Bronchial epithelial cell (primary cell): Measurements from ENCODE around the gene GCH1. TPM values are rescaled to one million over a fixed set of nuclear protein-coding genes. Genes with fewer than 3 reads are reported as not detected.
"Not testable (repeated sequence)": the region's sequence is repeated elsewhere in the genome, so short reads cannot be mapped to it uniquely, and the experiment has no call there.

ENCODE experiments used
- DNase-seq: peaks from one replicate; pipeline ENCODE4 v3.0.0-alpha.2; 2010; ENCODE audit warnings: low read depth
- FAIRE-seq: peaks from 2 replicates; lab custom pipeline; 2011; peaks lifted over from hg19 to GRCh38; lab: Jason Lieb, UNC
- H3K27me3 ChIP-seq: 2 replicates; pipeline ENCODE4 v1.5.1; 2011; ENCODE audit warnings: low read length; ENCODE audit not compliant: control insufficient read depth, insufficient read depth
- H3K36me3 ChIP-seq: 2 replicates; pipeline ENCODE4 v1.5.1; 2011; ENCODE audit warnings: low read length; ENCODE audit not compliant: control insufficient read depth, insufficient read depth
- H3K4me3 ChIP-seq: 2 replicates; pipeline ENCODE4 v1.5.1; 2011; ENCODE audit warnings: mild to moderate bottlenecking, low read depth, low read length, control low read depth
- CTCF ChIP-seq: IDR thresholded peaks from 2 replicates; pipeline ENCODE4 v1.5.1; 2011; ENCODE audit warnings: mild to moderate bottlenecking, moderate library complexity, low read length, control low read depth, inconsistent platforms; ENCODE audit not compliant: insufficient read depth, severe bottlenecking
- total RNA-seq: library from RNA; depleted of rRNA; stranded (reverse); fragments of >200 nt; gene quantifications from 2 replicates; pipeline ENCODE4 v1.2.1, GENCODE V29; 2014

GCH1 gene
- total RNA-seq, 1 donor from 2014 or later: 9.0 TPM

- DNase-seq (no peak), FAIRE-seq (no peak)
- H3K36me3 ChIP-seq: no peaks in the 10 kb centered on the region
- H3K27me3 ChIP-seq: no peaks in the 10 kb centered on the region
- TF ChIP-seq CTCF: no peak
- H3K4me3 ChIP-seq: no peak overlapping the region
Observed at GRCh38 chr14:54929556-54929955, 26.9 kb upstream of the GCH1 start.

GRCh38 chr14:54928216-54928615 is 25.6 kb upstream of the GCH1 start:
- Histone ChIP-seq H3K27me3 (no peaks in the 10 kb centered on the region), H3K4me3 (no peak overlapping the region), H3K36me3 (no peaks in the 10 kb centered on the region)
- no peak for DNase-seq
- no peak for TF ChIP-seq CTCF
- no peak for FAIRE-seq

- FAIRE-seq: no peak
- DNase-seq: no peak
- Histone ChIP-seq H3K36me3 (no peaks in the 10 kb centered on the region), H3K27me3 (no peaks in the 10 kb centered on the region), H3K4me3 (no peak overlapping the region)
- no peak for TF ChIP-seq CTCF
Observed at GRCh38 chr14:54927551-54927950, 24.9 kb upstream of the GCH1 start.

- FAIRE-seq, H3K4me3 ChIP-seq, H3K27me3 ChIP-seq, DNase-seq, H3K36me3 ChIP-seq: not testable (repeated sequence)
Observed at GRCh38 chr14:54926570-54926969, 23.9 kb upstream of the GCH1 start.

- no peak for FAIRE-seq
Observed at GRCh38 chr14:54922598-54922997, 20.0 kb upstream of the GCH1 start.

GRCh38 chr14:54920052-54920451 is 17.4 kb upstream of the GCH1 start:
- TF ChIP-seq CTCF: no peak
- FAIRE-seq (no peak), DNase-seq (no peak)
- no peaks in the 10 kb centered on the region for H3K36me3 ChIP-seq
- H3K4me3 ChIP-seq: no peak overlapping the region
- H3K27me3 ChIP-seq: no peaks in the 10 kb centered on the region

More at GRCh38 chr14:54922598-54922997, 20.0 kb upstream of the GCH1 start:
- Histone ChIP-seq H3K4me3 (no peak overlapping the region), H3K27me3 (no peaks in the 10 kb centered on the region), H3K36me3 (no peaks in the 10 kb centered on the region)
- no peak for TF ChIP-seq CTCF
- no peak for DNase-seq
